Small intestine (tissue), 7 donors: Measurements from ENCODE around the gene SH3D21. TPM values are rescaled to one million over a fixed set of nuclear protein-coding genes. Genes with fewer than 3 reads are reported as not detected.
A peak's percentile ranks its signal among the peaks of the same experiment; 100 is the strongest.

Experiments used
- DNase-seq, 2 donors: peaks; one replicate each; pipeline versions ENCODE4 v3.0.0 to v3.0.0-alpha.2; 2013
- FAIRE-seq: peaks from 2 replicates; lab custom pipeline; 2012; peaks lifted over from hg19 to GRCh38; lab: Jason Lieb, UNC
- H3K27ac ChIP-seq, 3 donors: one replicate each; pipeline ENCODE4 v1.5.1; 2013; ENCODE audit warnings: low read length in 2 of 3, mild to moderate bottlenecking in 2 of 3, control low read depth in 1 of 3, inconsistent platforms in 1 of 3, low read depth in 1 of 3, moderate library complexity in 1 of 3
- H3K27me3 ChIP-seq, 3 donors: one replicate each; pipeline ENCODE4 v1.6.1; 2013; ENCODE audit warnings: low read length in 3 of 3, inconsistent platforms in 1 of 3; ENCODE audit not compliant: control insufficient read depth in 3 of 3, insufficient read depth in 3 of 3
- H3K36me3 ChIP-seq, 3 donors: one replicate each; pipeline ENCODE4 v1.6.1; 2013; ENCODE audit warnings: low read length in 3 of 3, inconsistent platforms in 1 of 3, low read depth in 1 of 3, mild to moderate bottlenecking in 1 of 3, moderate library complexity in 1 of 3; ENCODE audit not compliant: control insufficient read depth in 3 of 3, insufficient read depth in 2 of 3
- H3K4me1 ChIP-seq, 3 donors: one replicate each; pipeline ENCODE4 v1.6.1; 2013; ENCODE audit warnings: low read length in 2 of 3, inconsistent platforms in 1 of 3, low read depth in 1 of 3, mild to moderate bottlenecking in 1 of 3, moderate library complexity in 1 of 3; ENCODE audit not compliant: control insufficient read depth in 3 of 3, insufficient read depth in 2 of 3
- H3K4me3 ChIP-seq, 3 donors: one replicate each; pipeline ENCODE4 v1.5.1; 2013; ENCODE audit warnings: low read length in 3 of 3, control low read depth in 1 of 3, inconsistent platforms in 1 of 3, low read depth in 1 of 3, mild to moderate bottlenecking in 1 of 3, moderate library complexity in 1 of 3
- H3K9me3 ChIP-seq, 2 donors: one replicate each; pipeline ENCODE4 v1.6.1; 2013; ENCODE audit warnings: low read depth in 1 of 2, low read length in 1 of 2; ENCODE audit not compliant: control insufficient read depth in 2 of 2, insufficient read depth in 1 of 2
- WGBS, 3 donors: extraction: QIAGEN DNeasy Blood & Tissue Kit; methylation state at CpG; one replicate each; pipeline ENCODE4 v1.1.7; 2013; 5-methylcytosine and 5-hydroxymethylcytosine counted together
- polyA plus RNA-seq, 4 donors: library from polyadenylated mRNA; stranded (reverse) in 3 of 4; unstranded in 1 of 4; fragments of 200-250 nt in 3 of 4; fragments of 120-200 nt in 1 of 4; gene quantifications; one replicate each; pipeline versions ENCODE4 v1.2.1 to v1.2.3, GENCODE V29; 2013
- donor health status: healthy with polysubstance abuse.
- donor health status: control.
- donor health status: control.
- donor health status: Bipolar disorder and iron deficiency.
- donor health status: healthy.

SH3D21 gene
- polyA plus RNA-seq, 4 donors = 4.0 to 26.2 (median 23.9) TPM

- Histone ChIP-seq H3K27ac (peak overlapping the region in 1 of 3 donors; percentile 61), H3K36me3 (peaks cover 15 to 99% (median 30%) of the 10 kb centered on the region in 3 donors), H3K4me1 (peaks cover 0 to 6% (median 0%) of the 10 kb centered on the region in 3 donors), H3K27me3 (no peaks in the 10 kb centered on the region), H3K4me3 (no peak overlapping the region), H3K9me3 (no peaks in the 10 kb centered on the region)
- FAIRE-seq (no peak), DNase-seq (no peak)
- WGBS, 3 donors = 72 to 91% (median 86%) methylated on average over 14 of the region's 14 CpGs
These were observed 45.2 kb downstream of the SH3D21 start for GRCh38 chr1:36351227-36351977.

- no peaks in the 10 kb centered on the region for H3K9me3 ChIP-seq
- H3K4me3 ChIP-seq = no peak overlapping the region
- DNase-seq (no peak), FAIRE-seq (no peak)
- H3K4me1 ChIP-seq = peaks cover 0 to 6% (median 0%) of the 10 kb centered on the region in 3 donors
- 77 to 92% (median 89%) methylated on average over 13 of the region's 13 CpGs for WGBS, 3 donors
- no peaks in the 10 kb centered on the region for H3K27me3 ChIP-seq
- H3K36me3 ChIP-seq = peaks cover 8 to 93% (median 23%) of the 10 kb centered on the region in 3 donors
- peak overlapping the region in 1 of 3 donors; percentile 61 for H3K27ac ChIP-seq
These were observed 46.1 kb downstream of the SH3D21 start for GRCh38 chr1:36352125-36352909.

- H3K27ac ChIP-seq = no peak overlapping the region
- H3K9me3 ChIP-seq = no peaks in the 10 kb centered on the region
- H3K27me3 ChIP-seq = no peaks in the 10 kb centered on the region
- peaks cover 12 to 92% (median 19%) of the 10 kb centered on the region in 3 donors for H3K36me3 ChIP-seq
- 85 to 93% (median 90%) methylated on average over 14 to 15 of the region's 15 CpGs for WGBS, 3 donors
- no peak overlapping the region for H3K4me3 ChIP-seq
- H3K4me1 ChIP-seq = peaks cover 0 to 6% (median 0%) of the 10 kb centered on the region in 3 donors
- FAIRE-seq (no peak), DNase-seq (no peak)
These were observed 47.0 kb downstream of the SH3D21 start for GRCh38 chr1:36352910-36353878.

- no peak overlapping the region for H3K27ac ChIP-seq
- no peak for DNase-seq
- no peak for FAIRE-seq
- peaks cover 0 to 6% (median 0%) of the 10 kb centered on the region in 3 donors for H3K4me1 ChIP-seq
- H3K9me3 ChIP-seq = no peaks in the 10 kb centered on the region
- peaks cover 12 to 90% (median 15%) of the 10 kb centered on the region in 3 donors for H3K36me3 ChIP-seq
- 93 to 96% (median 96%) methylated on average over 11 of the region's 11 CpGs for WGBS, 3 donors
- no peak overlapping the region for H3K4me3 ChIP-seq
- H3K27me3 ChIP-seq = no peaks in the 10 kb centered on the region
These were observed 48.3 kb downstream of the SH3D21 start for GRCh38 chr1:36354486-36354885.

- DNase-seq (peak in 1 of 2 donors; percentile 28), FAIRE-seq (no peak)
- Histone ChIP-seq H3K27ac (no peak overlapping the region), H3K36me3 (peaks cover 12 to 87% (median 15%) of the 10 kb centered on the region in 3 donors), H3K4me3 (no peak overlapping the region), H3K27me3 (no peaks in the 10 kb centered on the region), H3K9me3 (no peaks in the 10 kb centered on the region), H3K4me1 (peaks cover 0 to 6% (median 0%) of the 10 kb centered on the region in 3 donors)
- WGBS, 3 donors = 70 to 73% (median 72%) methylated on average over 4 of the region's 4 CpGs
These were observed 49.6 kb downstream of the SH3D21 start for GRCh38 chr1:36355811-36356210.

- Histone ChIP-seq H3K27me3 (no peaks in the 10 kb centered on the region), H3K27ac (no peak overlapping the region), H3K36me3 (peaks cover 16 to 78% (median 20%) of the 10 kb centered on the region in 3 donors), H3K4me3 (no peak overlapping the region), H3K4me1 (no peaks in the 10 kb centered on the region), H3K9me3 (no peaks in the 10 kb centered on the region)
- FAIRE-seq (no peak), DNase-seq (no peak)
- WGBS, 3 donors = 92 to 94% (median 93%) methylated on average over 13 of the region's 13 CpGs
These were observed 52.4 kb downstream of the SH3D21 start for GRCh38 chr1:36358514-36359084.

GRCh38 chr1:36359383-36359782 is 53.2 kb downstream of the SH3D21 start:
- DNase-seq (no peak), FAIRE-seq (no peak)
- 90 to 95% (median 92%) methylated on average over 5 of the region's 5 CpGs for WGBS, 3 donors
- Histone ChIP-seq H3K4me3 (no peak overlapping the region), H3K9me3 (no peaks in the 10 kb centered on the region), H3K27me3 (no peaks in the 10 kb centered on the region), H3K36me3 (peaks cover 14 to 70% (median 20%) of the 10 kb centered on the region in 3 donors), H3K4me1 (no peaks in the 10 kb centered on the region), H3K27ac (no peak overlapping the region)
